IMR-90 (cell line): Measurements from ENCODE around the gene MCTP1. TPM values are rescaled to one million over a fixed set of nuclear protein-coding genes. Genes with fewer than 3 reads are reported as not detected.

ENCODE experiments used
- ATAC-seq: fragments of 200-7000 bp; cut with Tn5 transposase; 2 replicates; pipeline ENCODE4 v1.9.1; 2020; ENCODE audit warnings: low read depth, mild to moderate bottlenecking, moderate library complexity
- BruUV-seq: library from RNA; stranded (reverse); fragments of 400-500 nt; replicated peaks from 2 replicates; lab custom pipeline; 2021; lab: Mats Ljungman, UMichigan
- CTCF ChIA-PET: fragments of 300-600 bp; formaldehyde crosslinking; extraction: SDS; loops from one replicate; lab custom pipeline; 2021; ENCODE audit warnings: antibody characterized with exemption; lab: Yijun Ruan, JAX
- POLR2A ChIA-PET: fragments of 300-600 bp; sonication (Branson Sonifier 250); formaldehyde crosslinking; loops from one replicate; lab custom pipeline; 2022; ENCODE audit warnings: antibody characterized with exemption; ENCODE audit not compliant: unreplicated experiment; lab: Charles Lee
- DNase-seq: peaks from one replicate; pipeline ENCODE4 v3.0.0; 2013
- H2AFZ ChIP-seq: replicated peaks from 2 replicates; pipeline ENCODE3; 2013; ENCODE audit warnings: low read length, mild to moderate bottlenecking; ENCODE audit not compliant: poor library complexity
- H2AK5ac ChIP-seq: 2 replicates; pipeline ENCODE4 v1.6.1; 2013; ENCODE audit warnings: low read depth, low read length, inconsistent platforms
- H2AK9ac ChIP-seq: replicated peaks from 2 replicates; pipeline ENCODE3; 2013; ENCODE audit warnings: mild to moderate bottlenecking, low read depth, low read length, moderate library complexity; ENCODE audit not compliant: poor library complexity
- H2BK120ac ChIP-seq: 2 replicates; pipeline ENCODE4 v1.6.1; 2013; ENCODE audit warnings: low read depth, low read length, inconsistent platforms
- H2BK15ac ChIP-seq: 3 replicates; pipeline ENCODE4 v1.6.1; 2013; ENCODE audit warnings: low read depth, low read length, inconsistent platforms
- H2BK20ac ChIP-seq: 2 replicates; pipeline ENCODE4 v1.6.1; 2013; ENCODE audit warnings: low read depth, mild to moderate bottlenecking, inconsistent platforms, low read length, moderate library complexity
- H2BK5ac ChIP-seq: 2 replicates; pipeline ENCODE4 v1.6.1; 2013; ENCODE audit warnings: mild to moderate bottlenecking, low read depth, low read length, inconsistent platforms; ENCODE audit not compliant: poor library complexity, severe bottlenecking
- H3K14ac ChIP-seq: replicated peaks from 2 replicates; pipeline ENCODE4 v1.6.1; 2013; ENCODE audit warnings: low read depth, low read length, inconsistent platforms
- H3K18ac ChIP-seq: 2 replicates; pipeline ENCODE4 v1.6.1; 2013; ENCODE audit warnings: low read depth, low read length, control low read depth
- H3K23ac ChIP-seq: 2 replicates; pipeline ENCODE4 v1.6.1; 2013; ENCODE audit warnings: low read depth, low read length, inconsistent platforms
- H3K27ac ChIP-seq: 2 replicates; pipeline ENCODE4 v1.5.1; 2013; ENCODE audit warnings: mild to moderate bottlenecking, control low read depth, low read length; ENCODE audit not compliant: insufficient read depth
- H3K27me3 ChIP-seq: 2 replicates; pipeline ENCODE4 v1.6.1; 2013; ENCODE audit warnings: low read length; ENCODE audit not compliant: control insufficient read depth, insufficient read depth
- H3K36me3 ChIP-seq: 2 replicates; pipeline ENCODE4 v1.6.1; 2013; ENCODE audit warnings: low read length, mixed read lengths; ENCODE audit not compliant: control insufficient read depth, insufficient read depth
- H3K4ac ChIP-seq: 2 replicates; pipeline ENCODE4 v1.6.1; 2013; ENCODE audit warnings: low read depth, low read length, inconsistent platforms
- H3K4me1 ChIP-seq: 2 replicates; pipeline ENCODE4 v1.6.1; 2013; ENCODE audit warnings: low read length, mixed read lengths; ENCODE audit not compliant: control insufficient read depth, insufficient read depth
- H3K4me2 ChIP-seq: 2 replicates; pipeline ENCODE4 v1.6.1; 2013; ENCODE audit warnings: low read depth, mild to moderate bottlenecking, control low read depth, low read length, moderate library complexity
- H3K4me3 ChIP-seq: 2 replicates; pipeline ENCODE4 v1.5.1; 2013; ENCODE audit warnings: low read depth, mild to moderate bottlenecking, control low read depth, low read length, moderate library complexity; ENCODE audit not compliant: insufficient read depth
- H3K56ac ChIP-seq: 2 replicates; pipeline ENCODE4 v1.6.1; 2013; ENCODE audit warnings: low read length, inconsistent platforms; ENCODE audit not compliant: insufficient read depth; ENCODE audit errors: extremely low read depth
- H3K79me1 ChIP-seq, 2 experiments: 2 replicates each; pipeline ENCODE4 v1.6.1; 2013; ENCODE audit warnings: low read length in 2 of 2, inconsistent platforms in 1 of 2, low read depth in 1 of 2
- H3K9ac ChIP-seq: 2 replicates; pipeline ENCODE4 v1.6.1; 2013; ENCODE audit warnings: low read depth, low read length, control low read depth
- H3K9me1 ChIP-seq: 2 replicates; pipeline ENCODE4 v1.6.1; 2013; ENCODE audit warnings: low read length, inconsistent platforms; ENCODE audit not compliant: insufficient read depth
- H3K9me3 ChIP-seq: 2 replicates; pipeline ENCODE4 v1.6.1; 2013; ENCODE audit warnings: low read length; ENCODE audit not compliant: control insufficient read depth, insufficient read depth
- H4K20me1 ChIP-seq: 2 replicates; pipeline ENCODE4 v1.6.1; 2013; ENCODE audit warnings: low read length, inconsistent platforms; ENCODE audit not compliant: insufficient read depth
- H4K5ac ChIP-seq: 2 replicates; pipeline ENCODE4 v1.6.1; 2013; ENCODE audit warnings: mild to moderate bottlenecking, low read depth, low read length, control low read depth
- H4K8ac ChIP-seq, 2 experiments: 2 replicates each; pipeline ENCODE4 v1.6.1; 2013; ENCODE audit warnings: low read depth in 2 of 2, low read length in 2 of 2, control low read depth in 1 of 2, inconsistent platforms in 1 of 2
- H4K91ac ChIP-seq: 2 replicates; pipeline ENCODE4 v1.6.1; 2013; ENCODE audit warnings: low read depth, low read length, inconsistent platforms; ENCODE audit not compliant: insufficient read depth
- BHLHE40 ChIP-seq: fragments of 150-350 bp; IDR thresholded peaks from 2 replicates; pipeline ENCODE4 v1.6.1; 2016; ENCODE audit warnings: mild to moderate bottlenecking, low read depth, low read length
- CHD1 ChIP-seq: IDR thresholded peaks from 2 replicates; pipeline ENCODE4 v1.6.1; 2012; ENCODE audit warnings: low read depth, low read length, improper control_type of control experiment
- FOS ChIP-seq: fragments of 150-350 bp; IDR thresholded peaks from 2 replicates; pipeline ENCODE4 v1.6.1; 2016; ENCODE audit warnings: low read depth, low read length
- MAFK ChIP-seq: IDR thresholded peaks from 2 replicates; pipeline ENCODE4 v1.6.1; 2012; ENCODE audit warnings: low read depth, low read length, improper control_type of control experiment
- MAZ ChIP-seq: IDR thresholded peaks from 2 replicates; pipeline ENCODE4 v1.6.1; 2012; ENCODE audit warnings: low read depth, mild to moderate bottlenecking, low read length, improper control_type of control experiment, moderate library complexity, borderline replicate concordance
- MXI1 ChIP-seq: IDR thresholded peaks from 2 replicates; pipeline ENCODE4 v1.6.1; 2012; ENCODE audit warnings: low read depth, mild to moderate bottlenecking, low read length, moderate library complexity, borderline replicate concordance
- NFE2L2 ChIP-seq: fragments of 150-350 bp; IDR thresholded peaks from 2 replicates; pipeline ENCODE4 v1.6.1; 2016; ENCODE audit warnings: low read depth, mild to moderate bottlenecking, low read length
- POLR2A ChIP-seq: IDR thresholded peaks from 2 replicates; pipeline ENCODE4 v1.6.1; 2012; ENCODE audit warnings: mild to moderate bottlenecking, low read depth, low read length
- RAD21 ChIP-seq: IDR thresholded peaks from 2 replicates; pipeline ENCODE4 v1.6.1; 2012; ENCODE audit warnings: low read length, improper control_type of control experiment
- RCOR1 ChIP-seq: IDR thresholded peaks from 2 replicates; pipeline ENCODE4 v1.6.1; 2012; ENCODE audit warnings: mild to moderate bottlenecking, low read length, improper control_type of control experiment; ENCODE audit not compliant: insufficient replicate concordance
- RFX5 ChIP-seq: IDR thresholded peaks from 2 replicates; pipeline ENCODE4 v1.8.0; 2012; ENCODE audit warnings: low read depth, mild to moderate bottlenecking, low read length, moderate library complexity
- SMC3 ChIP-seq: fragments of 150-350 bp; IDR thresholded peaks from 2 replicates; pipeline ENCODE4 v1.6.1; 2016; ENCODE audit warnings: low read depth, mild to moderate bottlenecking, antibody characterized with exemption, low read length, moderate library complexity
- WGBS, 2 experiments: methylation state at CpG; one replicate each; pipeline versions ENCODE4 v1.1.5 to v1.1.7; 2013; ENCODE audit warnings: missing lambda C conversion rate in 2 of 2; ENCODE audit not compliant: insufficient read length in 1 of 2; ENCODE audit errors: extremely low coverage in 2 of 2; 5-methylcytosine and 5-hydroxymethylcytosine counted together
- dilution Hi-C: fragments of 300-500 bp; cut with HindIII; formaldehyde crosslinking; loops from one replicate; pipeline ENCODE4 v1.14.3; 2018; ENCODE audit warnings: low sequenced_read_pairs; ENCODE audit not compliant: unreplicated experiment
- in situ Hi-C: fragments of 300-500 bp; cut with MboI; formaldehyde crosslinking; loops from 3 replicates; pipeline ENCODE4 v1.14.3; 2019; ENCODE audit warnings: low sequenced_read_pairs, inconsistent platforms, mixed read lengths
- intact Hi-C: fragments of 100-400 bp; cut with micrococcal nuclease; formaldehyde crosslinking; loops from 2 replicates; pipeline ENCODE4 v1.10.0; 2022
- polyA plus RNA-seq, 3 experiments: library from polyadenylated mRNA; depleted of rRNA; stranded (reverse); fragments of >200 nt; gene quantifications; 2 replicates each; pipeline ENCODE4 v1.2.3, GENCODE V29; 2012; ENCODE audit warnings: low replicate concordance in 1 of 3
- total RNA-seq: library from RNA; depleted of rRNA; stranded (reverse); fragments of >200 nt; gene quantifications from 2 replicates; pipeline ENCODE4 v1.2.3, GENCODE V29; 2012
- TF ChIP-seq, protein P1 (sequence below): fragments of 150-350 bp; IDR thresholded peaks from 2 replicates; pipeline ENCODE4 v1.6.1; 2016; ENCODE audit warnings: low read depth, mild to moderate bottlenecking, low read length, moderate library complexity, borderline replicate concordance
- TF ChIP-seq, protein P2 (sequence below): fragments of 150-350 bp; IDR thresholded peaks from 2 replicates; pipeline ENCODE4 v1.6.1; 2017; ENCODE audit warnings: mild to moderate bottlenecking, antibody characterized with exemption, low read length, low read depth

The MCTP1 gene
- total and polyA plus RNA-seq, 2 of the 4 experiments (the other 2 are of a cell fraction) = 0.21 TPM; not detected in 1

DNA sequence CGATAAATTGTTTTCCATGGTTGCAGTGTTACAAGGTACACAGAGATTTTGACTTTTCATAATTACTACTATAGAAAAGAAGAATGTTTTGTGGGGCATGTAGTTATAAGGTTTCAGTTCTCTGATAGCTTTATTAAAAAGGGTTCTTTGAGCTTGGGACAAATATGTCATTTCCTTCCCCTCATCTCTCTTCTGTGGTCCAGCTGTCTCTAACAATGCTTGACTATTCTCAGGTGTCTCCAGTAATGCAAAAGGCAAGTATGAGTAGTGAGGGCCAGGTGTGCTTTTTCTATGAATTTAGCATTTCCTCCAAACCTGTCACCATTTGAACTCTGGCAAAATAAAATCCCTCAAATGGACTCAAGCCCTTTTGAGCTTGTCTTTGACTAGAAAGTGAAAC is 582.2 kb downstream of the MCTP1 start:
- Histone ChIP-seq H3K27ac (no peak overlapping the region), H2BK20ac (no peak overlapping the region), H3K56ac (no peak overlapping the region), H3K4ac (no peak overlapping the region), H2AK5ac (no peak overlapping the region), H4K91ac (no peak overlapping the region), H3K9me3 (no peaks in the 10 kb centered on the region), H3K9ac (no peak overlapping the region), H2AFZ (no peak overlapping the region), H4K5ac (no peak overlapping the region), H3K9me1 (no peaks in the 10 kb centered on the region), H3K36me3 (no peaks in the 10 kb centered on the region), H2BK5ac (no peak overlapping the region), H3K14ac (no peak overlapping the region), H4K8ac (no peak overlapping the region), H2BK15ac (no peak overlapping the region), H3K79me1 (no peaks in the 10 kb centered on the region), H3K23ac (no peak overlapping the region), H3K4me1 (no peaks in the 10 kb centered on the region), H3K4me3 (no peak overlapping the region), H3K4me2 (no peak overlapping the region), H4K20me1 (no peaks in the 10 kb centered on the region), H2AK9ac (no peak overlapping the region), H3K27me3 (no peaks in the 10 kb centered on the region), H3K18ac (no peak overlapping the region), H2BK120ac (no peak overlapping the region)
- CTCF ChIA-PET = interaction anchor here (1.0 to 1.2 kb wide), 2 partner anchors 10 to 23 kb away, joined by 3 to 4 read pairs; no protein-coding TSS in a partner anchor
- POLR2A ChIA-PET = no interaction called here
- intact Hi-C loops = no loop called here
- BruUV-seq = no TSS peak
- no peak for DNase-seq
- in situ Hi-C loops = no loop called here
- dilution Hi-C loops = no loop called here
- ATAC-seq = no peak
- no peak for TF ChIP-seq NFE2L2
- TF ChIP-seq RCOR1 = no peak
- TF ChIP-seq SMC3 = no peak
- no peak for TF ChIP-seq RAD21
- TF ChIP-seq POLR2A = no peak
- TF ChIP-seq, protein P1, sequence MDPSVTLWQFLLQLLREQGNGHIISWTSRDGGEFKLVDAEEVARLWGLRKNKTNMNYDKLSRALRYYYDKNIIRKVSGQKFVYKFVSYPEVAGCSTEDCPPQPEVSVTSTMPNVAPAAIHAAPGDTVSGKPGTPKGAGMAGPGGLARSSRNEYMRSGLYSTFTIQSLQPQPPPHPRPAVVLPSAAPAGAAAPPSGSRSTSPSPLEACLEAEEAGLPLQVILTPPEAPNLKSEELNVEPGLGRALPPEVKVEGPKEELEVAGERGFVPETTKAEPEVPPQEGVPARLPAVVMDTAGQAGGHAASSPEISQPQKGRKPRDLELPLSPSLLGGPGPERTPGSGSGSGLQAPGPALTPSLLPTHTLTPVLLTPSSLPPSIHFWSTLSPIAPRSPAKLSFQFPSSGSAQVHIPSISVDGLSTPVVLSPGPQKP = no peak
- TF ChIP-seq, protein P2, sequence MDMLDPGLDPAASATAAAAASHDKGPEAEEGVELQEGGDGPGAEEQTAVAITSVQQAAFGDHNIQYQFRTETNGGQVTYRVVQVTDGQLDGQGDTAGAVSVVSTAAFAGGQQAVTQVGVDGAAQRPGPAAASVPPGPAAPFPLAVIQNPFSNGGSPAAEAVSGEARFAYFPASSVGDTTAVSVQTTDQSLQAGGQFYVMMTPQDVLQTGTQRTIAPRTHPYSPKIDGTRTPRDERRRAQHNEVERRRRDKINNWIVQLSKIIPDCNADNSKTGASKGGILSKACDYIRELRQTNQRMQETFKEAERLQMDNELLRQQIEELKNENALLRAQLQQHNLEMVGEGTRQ = no peak
- no peak for TF ChIP-seq BHLHE40
- TF ChIP-seq MAZ = no peak
- TF ChIP-seq MAFK = no peak
- no peak for TF ChIP-seq CHD1
- no peak for TF ChIP-seq MXI1
- TF ChIP-seq FOS = no peak
- no peak for TF ChIP-seq RFX5
- WGBS, 2 experiments = no CpG with 5 or more reads among the region's 1 CpG
